ENCODE results near the gene EEFSEC.

The EEFSEC gene

DNA sequence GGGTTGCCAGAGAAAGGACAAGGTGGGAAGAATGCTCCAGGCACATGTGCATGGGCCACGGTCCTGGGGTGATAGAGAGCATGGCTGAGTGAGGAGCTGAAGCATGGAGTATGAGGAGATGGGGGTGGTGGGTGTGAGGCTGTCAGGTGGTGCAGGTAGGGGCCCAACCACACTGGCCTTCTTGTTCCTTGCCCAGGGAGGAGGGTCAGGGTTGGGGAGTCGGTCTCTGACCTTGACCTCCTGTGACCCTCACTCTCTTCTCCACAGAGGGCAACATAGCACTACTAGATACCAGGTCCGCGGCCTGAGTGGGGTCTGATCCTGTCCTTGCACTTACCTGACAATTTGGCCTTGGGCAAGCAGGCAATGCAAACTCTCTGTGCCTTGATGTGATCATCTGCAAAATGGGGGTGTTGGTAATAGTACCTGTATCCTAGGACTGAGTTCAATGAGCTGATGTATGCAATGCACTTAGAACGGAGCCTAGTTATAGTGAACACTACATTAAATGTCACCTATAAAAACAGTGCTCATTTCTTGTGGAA, 75.2 kb downstream of the EEFSEC start:
- no peak overlapping the region for H3K4me3 ChIP-seq (ENCODE audit: low read depth, low read length)
- TF ChIP-seq, protein P1, sequence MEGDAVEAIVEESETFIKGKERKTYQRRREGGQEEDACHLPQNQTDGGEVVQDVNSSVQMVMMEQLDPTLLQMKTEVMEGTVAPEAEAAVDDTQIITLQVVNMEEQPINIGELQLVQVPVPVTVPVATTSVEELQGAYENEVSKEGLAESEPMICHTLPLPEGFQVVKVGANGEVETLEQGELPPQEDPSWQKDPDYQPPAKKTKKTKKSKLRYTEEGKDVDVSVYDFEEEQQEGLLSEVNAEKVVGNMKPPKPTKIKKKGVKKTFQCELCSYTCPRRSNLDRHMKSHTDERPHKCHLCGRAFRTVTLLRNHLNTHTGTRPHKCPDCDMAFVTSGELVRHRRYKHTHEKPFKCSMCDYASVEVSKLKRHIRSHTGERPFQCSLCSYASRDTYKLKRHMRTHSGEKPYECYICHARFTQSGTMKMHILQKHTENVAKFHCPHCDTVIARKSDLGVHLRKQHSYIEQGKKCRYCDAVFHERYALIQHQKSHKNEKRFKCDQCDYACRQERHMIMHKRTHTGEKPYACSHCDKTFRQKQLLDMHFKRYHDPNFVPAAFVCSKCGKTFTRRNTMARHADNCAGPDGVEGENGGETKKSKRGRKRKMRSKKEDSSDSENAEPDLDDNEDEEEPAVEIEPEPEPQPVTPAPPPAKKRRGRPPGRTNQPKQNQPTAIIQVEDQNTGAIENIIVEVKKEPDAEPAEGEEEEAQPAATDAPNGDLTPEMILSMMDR (IDR thresholded peaks at IDR 0.05; ENCODE audit: low read depth, low read length): no peak

DNA sequence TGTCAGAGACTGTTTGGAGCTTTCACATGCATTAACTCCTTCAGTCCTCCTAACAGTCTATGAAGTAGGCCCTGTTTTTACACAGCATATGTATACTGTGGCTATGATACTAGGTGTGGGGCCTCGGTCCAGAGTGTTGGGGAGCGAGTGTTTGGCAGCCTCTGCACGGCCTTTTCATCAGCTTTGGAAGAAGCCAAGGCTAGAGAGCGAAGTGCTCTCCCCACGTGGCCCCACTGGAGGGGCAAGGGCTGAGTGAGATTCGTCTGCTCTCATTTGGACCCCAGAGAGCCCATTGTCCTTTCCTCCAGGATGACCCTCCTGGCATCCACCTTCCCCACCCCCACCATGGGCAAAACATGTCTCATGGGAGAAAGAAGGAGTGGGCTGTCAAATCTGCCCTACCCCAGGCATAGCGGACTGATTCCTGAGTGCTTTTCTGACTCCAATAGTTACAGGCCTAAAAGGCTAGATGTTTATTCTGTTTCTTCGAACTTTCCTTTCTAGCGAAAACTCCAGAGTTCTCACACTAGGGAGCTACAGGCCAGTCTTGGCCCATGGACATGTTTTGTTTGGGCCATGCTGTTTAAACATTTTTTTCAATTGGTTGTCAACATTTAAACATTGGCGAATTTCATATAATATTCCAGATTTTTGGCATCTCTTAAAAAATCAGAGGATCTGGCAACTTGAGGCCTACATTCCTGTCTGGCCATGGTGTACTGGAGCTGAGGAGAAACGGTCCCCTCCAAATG, 76.0 kb downstream of the EEFSEC start:
- no peak overlapping the region for H3K4me3 ChIP-seq (ENCODE audit: low read depth, low read length)
- TF ChIP-seq, protein P1 (IDR thresholded peaks at IDR 0.05; ENCODE audit: low read depth, low read length): no peak

DNA sequence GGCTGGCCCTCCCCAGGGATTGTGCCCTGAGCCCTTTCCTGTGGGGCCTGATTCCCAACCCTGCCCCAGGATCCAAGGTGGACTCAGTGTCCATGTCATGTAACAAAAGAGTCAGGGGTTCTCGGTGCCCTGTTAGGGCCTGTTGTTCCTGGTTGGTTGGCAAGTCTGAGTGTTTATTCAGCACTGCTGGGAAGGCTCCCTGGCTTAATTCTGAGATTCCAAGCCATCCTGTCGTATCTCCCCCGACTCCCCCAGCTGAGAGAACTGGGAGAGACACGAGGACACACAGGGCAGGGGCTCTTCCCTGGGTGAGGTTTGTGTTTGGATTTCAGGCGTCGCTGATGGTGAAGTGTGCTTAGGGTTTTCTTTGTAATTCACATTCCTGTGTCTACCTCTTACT, 78.3 kb downstream of the EEFSEC start:
- H3K4me3 ChIP-seq (ENCODE audit: low read depth, low read length): no peak overlapping the region
- TF ChIP-seq, protein P1 (IDR thresholded peaks at IDR 0.05; ENCODE audit: low read depth, low read length): no peak

DNA sequence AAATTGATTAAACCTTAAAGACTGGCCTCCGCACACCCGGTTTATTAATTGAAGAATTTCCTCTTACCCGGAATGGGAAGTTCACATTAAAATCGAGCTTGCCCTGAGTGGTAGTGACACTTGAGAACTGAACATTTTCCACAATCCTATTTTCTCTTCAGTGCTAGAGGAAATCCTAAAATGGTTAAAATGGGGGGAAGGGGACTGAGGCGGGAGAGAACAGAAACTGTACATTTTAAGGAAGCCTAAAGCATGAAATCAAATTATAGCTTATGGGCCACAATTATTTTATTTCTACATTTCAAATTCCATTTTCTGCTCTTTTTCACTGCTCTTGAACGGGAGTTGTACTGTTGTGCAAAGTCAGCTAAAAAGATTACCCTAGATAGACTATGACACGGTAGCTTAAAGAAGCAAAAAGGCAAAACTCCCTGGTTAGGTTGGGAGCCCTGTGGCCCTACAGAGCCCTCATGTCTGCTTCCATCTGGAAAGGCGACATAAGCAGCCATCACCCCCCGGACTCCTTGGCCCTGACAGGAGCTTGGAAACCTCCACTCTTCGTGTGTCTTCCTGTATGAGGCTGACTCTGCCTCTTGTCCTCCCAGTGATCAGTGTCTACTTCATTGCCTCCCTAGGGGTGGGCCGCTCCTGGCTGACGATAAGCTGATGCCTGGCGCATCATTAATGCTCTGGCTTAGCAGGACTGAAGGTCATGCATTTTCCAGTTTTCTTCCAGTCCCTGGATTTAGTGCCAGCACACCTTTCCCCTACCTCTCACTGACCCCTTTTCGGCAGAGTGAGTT, 79.3 kb downstream of the EEFSEC start:
- H3K4me3 ChIP-seq (ENCODE audit: low read depth, low read length): no peak overlapping the region
- TF ChIP-seq, protein P1 (IDR thresholded peaks at IDR 0.05; ENCODE audit: low read depth, low read length): no peak

DNA sequence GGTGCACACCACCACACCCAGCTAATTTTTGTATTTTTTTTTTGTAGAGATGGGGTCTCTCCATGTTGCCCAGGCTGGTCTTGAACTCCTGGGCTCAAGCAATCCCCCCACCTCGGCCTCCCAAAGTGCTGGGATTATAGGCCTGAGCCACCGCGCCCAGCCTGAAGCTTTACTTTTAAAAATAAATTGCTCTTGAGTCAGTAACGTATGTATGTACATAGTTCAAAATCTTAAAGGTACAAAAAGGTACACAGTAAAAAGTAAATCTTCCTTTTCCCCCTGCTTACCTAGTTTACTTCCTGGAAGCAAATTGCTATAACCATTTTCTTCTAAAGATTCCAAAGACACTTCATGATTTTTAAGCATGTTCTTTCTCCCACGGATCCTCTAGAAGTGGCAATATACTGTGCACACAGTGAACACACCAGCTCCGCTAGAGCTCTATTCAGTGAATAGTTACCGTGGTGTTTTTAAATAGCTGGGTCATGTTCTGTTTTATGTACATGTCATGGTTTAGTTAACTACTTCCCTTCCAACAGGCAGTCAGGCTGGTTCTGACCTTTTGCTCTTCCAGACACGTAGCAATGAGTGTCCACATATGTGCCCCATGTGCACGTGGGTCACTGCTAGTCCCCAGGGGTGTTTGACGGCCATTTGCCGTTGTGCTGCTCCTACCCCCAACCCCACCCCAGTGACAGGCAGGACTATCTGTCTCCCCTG, 82.1 kb downstream of the EEFSEC start:
- H3K4me3 ChIP-seq (ENCODE audit: low read depth, low read length): no peak overlapping the region
- TF ChIP-seq, protein P1 (IDR thresholded peaks at IDR 0.05; ENCODE audit: low read depth, low read length): no peak

DNA sequence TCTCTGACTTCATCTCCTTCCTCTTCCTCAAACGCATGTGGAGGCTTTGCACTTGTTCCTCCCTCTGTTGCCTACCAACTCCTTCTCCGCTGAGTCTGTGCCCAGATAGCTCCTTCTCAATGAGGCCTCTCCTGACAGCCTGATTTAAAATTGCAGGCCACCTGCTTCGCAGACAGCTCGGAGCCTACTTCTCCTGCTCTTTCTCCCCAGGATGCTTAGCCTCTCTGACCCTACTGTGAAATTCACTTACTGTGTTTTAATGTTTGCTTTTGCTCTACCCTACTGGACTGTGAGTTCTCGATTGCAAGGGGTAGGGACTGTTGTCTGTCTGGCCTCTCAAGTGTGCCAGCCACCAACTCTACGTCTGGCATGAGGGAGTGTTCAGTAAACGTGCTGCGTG, 83.4 kb downstream of the EEFSEC start:
- TF ChIP-seq, protein P1 (IDR thresholded peaks at IDR 0.05; ENCODE audit: low read depth, low read length): no peak

More for the DNA sequence above, 83.4 kb downstream of the EEFSEC start:
- H3K4me3 ChIP-seq (ENCODE audit: low read depth, low read length): no peak overlapping the region

All from WI38 (cell line).